Activated T-cell treated with anti-CD3 and anti-CD28 coated beads, Interleukin-2, amount 50 U/mL, for 1 hour (primary cell): Measurements from ENCODE around the gene ZNF593.

ENCODE experiments used
- DNase-seq: peaks from one replicate; pipeline ENCODE4 v3.0.0-alpha.2; 2020

Gene ZNF593

DNA sequence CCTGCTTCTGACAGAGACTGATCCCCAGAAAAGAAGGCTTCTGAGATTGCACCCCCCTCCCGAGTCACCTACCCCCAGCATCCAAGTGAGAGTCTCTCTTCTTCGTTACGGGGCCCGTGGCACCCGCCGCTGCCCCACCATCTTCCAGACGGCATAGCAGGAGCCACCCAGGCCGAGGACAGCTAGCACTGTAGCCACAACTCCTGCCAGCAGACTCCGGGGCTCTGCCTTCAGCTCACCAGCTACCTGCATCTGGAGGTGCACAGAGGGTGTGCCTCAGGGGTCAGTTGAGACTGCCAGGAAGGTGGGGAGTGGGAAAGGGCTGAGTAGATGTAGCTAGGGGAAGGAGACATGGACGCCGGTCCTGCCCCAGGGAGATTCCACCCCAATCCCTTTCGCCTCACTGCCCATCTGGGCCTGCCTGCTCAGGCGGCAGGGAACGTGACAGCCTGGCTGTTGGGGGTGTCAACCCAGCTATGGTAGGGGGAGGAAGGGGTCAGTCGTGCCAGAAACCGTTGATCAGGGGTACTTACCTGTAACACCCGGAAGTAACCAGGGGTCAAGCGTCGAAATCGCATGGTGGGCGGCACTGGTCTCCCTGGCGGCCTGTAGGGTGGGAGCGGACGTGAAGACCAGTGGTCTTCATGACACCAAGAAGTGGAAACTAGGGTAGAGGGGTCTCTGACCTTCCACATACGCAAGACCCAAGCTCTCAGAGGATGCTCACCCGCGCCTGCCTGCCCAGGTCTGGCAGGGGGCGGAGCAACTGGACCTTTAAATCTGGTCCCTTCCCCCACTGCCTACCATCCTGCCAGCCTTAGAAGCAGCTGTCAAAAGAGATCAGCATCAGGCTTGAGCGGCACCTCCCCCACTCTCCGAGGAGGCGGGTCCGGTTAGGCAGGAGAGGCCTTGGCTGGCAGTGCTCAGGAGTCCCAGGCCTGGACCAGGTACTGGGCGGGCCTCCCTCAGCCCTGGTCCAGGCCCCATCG is 1.7 kb downstream of the ZNF593 start, which contains the start of gene ZNF593OS:
TSS of gene ZNF593OS (minus strand) at position 749 of the 989 bp plus-strand sequence. CDS start at position 578, 171 bp downstream.
- no peak for DNase-seq

DNA sequence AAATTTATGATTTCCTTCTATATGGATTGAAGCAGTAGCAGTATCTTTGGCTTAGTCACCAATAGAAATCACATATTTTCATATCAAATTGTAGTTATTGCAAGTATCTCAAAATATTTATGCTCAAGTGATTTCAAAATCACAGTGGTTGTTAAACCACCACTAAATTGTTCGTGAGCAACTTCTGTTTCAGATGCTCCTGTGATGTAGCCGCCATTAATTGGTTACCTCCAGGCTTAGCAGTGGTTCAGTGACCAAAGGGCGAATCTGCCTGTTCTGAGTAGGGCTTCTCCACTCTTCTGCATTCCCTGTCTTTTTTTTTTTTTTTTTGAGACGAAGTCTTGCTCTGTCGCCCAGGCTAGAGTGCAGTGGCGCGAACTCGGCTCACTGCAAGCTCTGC is 5.6 kb downstream of the ZNF593 start:
- DNase-seq, result no peak

DNA sequence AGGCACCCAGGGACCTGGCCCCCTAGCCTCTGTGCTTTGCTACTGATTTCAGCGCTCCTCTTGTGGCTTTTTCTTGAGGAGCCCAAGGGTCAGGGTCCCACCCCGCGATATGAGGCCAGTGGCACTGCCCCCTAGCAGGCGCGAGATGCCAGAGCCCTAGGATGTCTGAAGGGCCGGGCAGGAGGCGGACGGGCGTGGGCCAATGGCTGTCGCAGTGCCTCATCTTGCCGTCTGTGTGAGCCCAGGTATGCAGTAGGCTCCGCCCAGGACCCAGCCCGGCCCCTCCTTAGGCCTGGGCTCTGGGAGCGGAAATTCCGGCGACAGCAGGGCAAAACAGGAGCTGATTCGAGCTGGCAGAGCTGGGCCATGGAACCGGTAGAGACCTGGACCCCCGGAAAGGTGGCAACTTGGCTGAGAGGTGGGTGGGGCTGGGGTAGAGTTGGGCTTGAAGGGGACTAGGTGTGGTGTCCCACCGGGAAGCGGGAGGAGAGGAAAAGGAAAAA is 7.5 kb downstream of the ZNF593 start, which contains the start of gene CNKSR1:
TSS of gene CNKSR1 (plus strand) at position 310 of the 503 bp plus-strand sequence. CDS start at position 367, 57 bp downstream.
- no peak for DNase-seq

DNA sequence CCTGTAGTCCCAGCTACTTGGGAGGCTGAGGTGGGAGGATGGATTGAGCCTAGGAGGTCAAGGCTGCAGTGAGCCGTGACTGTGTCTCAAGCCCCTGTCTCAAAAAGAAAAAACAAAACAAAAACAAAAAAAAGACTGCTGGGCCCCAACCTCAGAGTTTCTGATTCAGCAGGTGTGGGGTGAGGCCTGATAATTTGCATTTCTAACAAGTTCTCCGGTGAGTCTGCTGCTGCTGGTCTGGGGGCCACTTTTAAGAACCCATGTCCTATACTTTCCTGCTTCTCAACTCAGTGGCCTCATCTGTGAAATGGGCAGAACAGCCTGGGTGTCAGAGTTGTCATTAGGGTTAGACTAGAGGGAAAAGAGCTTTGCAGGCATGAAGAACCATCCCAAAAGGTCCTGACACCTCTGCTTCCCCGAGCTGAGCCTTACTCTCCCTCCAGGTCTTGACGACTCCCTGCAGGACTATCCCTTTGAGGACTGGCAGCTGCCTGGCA is 10.3 kb downstream of the ZNF593 start:
- DNase-seq, result no peak

DNA sequence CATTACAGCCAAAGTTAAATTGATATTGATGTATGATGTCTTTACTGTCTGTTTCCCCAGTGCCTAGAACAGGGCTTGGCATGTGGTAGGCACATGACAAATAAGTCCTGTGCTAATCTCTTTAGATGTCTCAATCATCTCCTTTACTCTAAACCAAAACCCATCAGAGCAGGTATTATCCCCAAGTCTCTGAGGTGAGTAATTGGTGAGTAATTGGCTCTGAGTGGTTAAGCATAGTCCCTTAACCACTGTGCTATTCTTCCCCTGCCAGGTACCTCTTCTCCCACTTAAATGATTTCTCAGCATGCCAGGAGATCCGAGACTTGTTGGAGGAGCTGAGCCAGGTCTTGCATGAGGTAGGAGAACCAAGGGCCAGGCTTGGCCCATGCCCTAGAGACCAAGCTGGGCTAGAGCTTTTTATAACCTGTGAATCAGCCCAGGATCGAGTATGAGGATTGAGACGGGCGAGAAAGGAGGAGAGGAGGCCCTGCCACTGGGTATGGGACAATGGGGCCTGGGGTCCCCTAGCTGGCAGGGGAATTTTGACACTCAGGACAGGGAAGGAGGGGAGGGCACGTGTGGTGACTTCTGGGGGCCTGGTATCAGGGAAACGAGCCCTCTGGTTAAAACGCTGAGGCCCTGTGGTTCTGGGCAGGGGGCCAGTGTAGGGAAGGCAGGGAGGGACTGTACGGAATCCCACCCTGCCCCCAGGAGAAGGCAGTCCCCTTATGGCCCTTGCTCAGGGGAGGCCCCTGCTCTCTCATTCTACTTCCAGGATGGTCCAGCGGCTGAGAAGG is 12.1 kb downstream of the ZNF593 start:
- no peak for DNase-seq

DNA sequence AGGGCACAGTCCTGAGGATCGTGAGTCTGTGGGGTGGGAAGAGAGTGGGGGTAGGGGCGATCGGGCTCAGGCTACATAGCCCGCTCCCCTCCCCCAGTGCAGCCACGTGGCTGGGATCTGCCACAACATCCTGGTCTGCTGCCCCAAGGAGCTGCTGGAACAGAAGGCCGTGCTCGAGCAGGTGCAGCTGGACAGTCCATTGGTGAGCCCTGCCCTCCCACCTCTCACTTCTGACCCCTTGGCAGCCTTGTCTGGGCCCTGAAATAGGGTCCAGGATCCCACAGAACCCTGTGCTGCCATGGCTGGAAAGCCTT is 12.6 kb downstream of the ZNF593 start:
- no peak for DNase-seq

DNA sequence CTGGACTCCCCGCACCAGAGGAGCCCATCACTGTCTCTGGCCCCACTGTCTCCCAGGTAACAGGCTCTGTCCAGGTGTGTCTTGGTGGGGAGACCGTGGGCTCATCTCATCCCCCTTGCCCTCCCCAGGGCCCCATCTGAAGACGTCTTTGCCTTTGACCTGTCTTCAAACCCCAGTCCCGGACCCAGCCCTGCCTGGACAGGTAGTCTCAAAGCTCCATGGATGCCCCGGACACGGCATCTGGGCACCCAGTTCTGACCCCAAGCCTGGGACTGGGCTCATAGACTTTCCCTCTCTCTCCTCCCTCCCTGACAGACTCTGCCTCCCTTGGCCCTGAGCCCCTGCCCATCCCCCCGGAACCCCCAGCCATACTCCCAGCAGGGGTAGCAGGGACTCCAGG is 14.4 kb downstream of the ZNF593 start:
- no peak for DNase-seq

- DNase-seq, result no peak
Measured at GRCh38 chr1:26184883-26185282, 15.2 kb downstream of the ZNF593 start.

GRCh38 chr1:26187882-26188281 is 18.2 kb downstream of the ZNF593 start:
- DNase-seq, result no peak

- DNase-seq, result no peak
Measured at GRCh38 chr1:26188477-26188876, 18.8 kb downstream of the ZNF593 start.

DNA sequence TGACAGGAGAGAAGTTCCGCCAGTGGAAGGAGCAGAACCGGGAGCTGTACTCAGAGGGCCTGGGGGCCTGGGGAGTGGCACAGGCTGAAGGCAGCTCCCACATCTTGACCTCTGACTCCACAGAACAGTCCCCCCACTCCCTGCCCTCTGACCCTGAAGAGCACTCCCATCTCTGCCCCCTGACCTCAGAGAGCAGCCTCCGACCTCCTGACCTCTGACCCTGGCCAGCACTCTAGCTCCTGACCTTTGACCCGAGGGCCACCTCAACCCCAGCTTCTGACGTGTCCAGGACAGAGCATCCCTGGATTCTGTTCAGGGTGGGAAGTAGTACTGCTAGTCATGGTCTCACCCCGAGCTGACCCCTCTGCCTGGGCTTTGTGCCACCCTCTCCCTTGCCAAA is 19.6 kb downstream of the ZNF593 start:
- no peak for DNase-seq

DNA sequence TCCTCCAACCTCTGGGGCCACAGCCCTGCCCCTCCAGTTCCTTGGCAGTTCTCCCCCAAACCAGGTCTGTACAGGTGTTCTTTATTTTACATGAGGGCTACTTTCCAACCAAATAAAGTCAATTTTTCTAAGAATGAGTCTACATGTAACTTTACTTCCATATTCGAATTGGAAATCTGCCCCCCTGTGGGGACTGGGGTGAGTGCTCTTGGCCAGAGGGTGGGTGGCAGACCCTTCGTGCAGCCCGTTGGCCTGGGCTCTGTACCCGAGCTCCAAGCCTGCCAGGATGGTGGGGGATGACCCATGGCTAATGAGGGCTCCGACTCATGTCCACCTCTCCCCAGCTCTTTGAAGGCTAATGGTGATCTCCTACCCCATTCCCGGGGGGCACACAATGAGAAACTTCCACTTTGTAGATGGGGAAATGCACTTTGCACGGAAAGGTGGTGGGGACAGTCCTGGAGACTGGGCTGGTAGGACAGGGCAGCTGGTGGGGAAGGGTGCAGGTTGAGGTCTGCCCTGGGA is 20.1 kb downstream of the ZNF593 start:
- DNase-seq, result no peak

- no peak for DNase-seq
Measured at GRCh38 chr1:26190373-26190987, 20.8 kb downstream of the ZNF593 start, which contains the start of gene CATSPER4. CATSPER4 (plus strand) TSS chr1:26190602; CDS start chr1:26190628, 26 bp downstream.

- no peak for DNase-seq
Measured at GRCh38 chr1:26191739-26192138, 22.0 kb downstream of the ZNF593 start.

DNA sequence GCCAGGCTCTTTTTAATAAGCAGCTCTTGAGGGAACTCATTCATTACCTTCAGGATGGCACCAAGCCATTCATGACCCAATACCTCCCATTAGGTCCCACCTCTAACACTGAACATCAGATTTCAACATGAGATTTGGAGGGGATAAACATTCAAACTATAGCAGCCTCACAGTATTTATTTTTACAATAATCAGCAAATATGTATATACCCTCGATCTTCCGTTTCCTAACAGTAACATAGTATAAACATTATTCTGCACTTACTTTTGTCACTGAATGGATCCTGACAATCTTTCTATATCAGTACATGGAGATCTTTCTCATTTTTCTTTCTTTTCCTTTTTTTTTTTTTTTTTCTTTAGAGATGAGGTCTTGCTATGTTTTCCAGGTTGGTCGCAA is 26.1 kb downstream of the ZNF593 start:
- no peak for DNase-seq

DNA sequence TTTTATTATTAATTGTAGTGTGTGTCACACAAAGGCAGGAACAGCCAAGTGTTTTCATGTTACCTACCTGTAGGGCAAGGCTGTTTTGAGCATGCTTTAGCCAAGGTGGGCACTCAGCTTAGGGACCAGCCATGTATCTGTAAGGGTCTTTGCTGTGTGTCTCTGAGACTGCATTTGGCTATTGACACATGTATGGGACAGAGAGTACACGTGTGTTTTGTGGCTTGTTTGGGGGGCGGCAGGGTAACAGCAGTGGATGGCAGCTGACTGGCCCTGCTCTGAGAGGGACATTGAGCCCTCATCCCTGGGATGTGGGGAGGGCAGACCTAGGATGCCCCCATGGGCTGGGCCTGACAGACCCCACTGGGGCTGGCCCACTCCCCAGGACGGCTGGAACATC is 27.6 kb downstream of the ZNF593 start:
- DNase-seq, result no peak

GRCh38 chr1:26197813-26198212 is 28.1 kb downstream of the ZNF593 start:
- no peak for DNase-seq

DNA sequence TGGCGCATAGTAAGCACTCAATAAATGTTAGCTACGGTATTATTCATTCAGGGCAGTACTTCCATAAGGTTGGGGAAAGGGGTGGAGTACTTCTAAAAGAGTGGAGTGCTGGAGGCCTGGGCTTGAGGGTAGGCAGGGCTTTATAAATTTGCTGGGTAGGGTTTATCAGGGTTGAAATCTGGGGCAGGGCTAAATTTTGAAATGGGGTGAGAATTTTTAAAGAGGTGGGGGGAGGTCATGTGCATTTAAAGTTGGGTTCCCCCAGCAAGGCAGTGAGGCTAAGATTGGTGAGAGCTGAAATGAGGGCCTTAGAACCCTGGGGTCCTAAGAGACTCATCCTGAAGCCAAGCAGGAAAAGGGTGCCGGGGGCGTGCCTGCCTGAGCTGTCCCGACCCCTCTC is 30.7 kb downstream of the ZNF593 start:
- DNase-seq, result no peak

DNA sequence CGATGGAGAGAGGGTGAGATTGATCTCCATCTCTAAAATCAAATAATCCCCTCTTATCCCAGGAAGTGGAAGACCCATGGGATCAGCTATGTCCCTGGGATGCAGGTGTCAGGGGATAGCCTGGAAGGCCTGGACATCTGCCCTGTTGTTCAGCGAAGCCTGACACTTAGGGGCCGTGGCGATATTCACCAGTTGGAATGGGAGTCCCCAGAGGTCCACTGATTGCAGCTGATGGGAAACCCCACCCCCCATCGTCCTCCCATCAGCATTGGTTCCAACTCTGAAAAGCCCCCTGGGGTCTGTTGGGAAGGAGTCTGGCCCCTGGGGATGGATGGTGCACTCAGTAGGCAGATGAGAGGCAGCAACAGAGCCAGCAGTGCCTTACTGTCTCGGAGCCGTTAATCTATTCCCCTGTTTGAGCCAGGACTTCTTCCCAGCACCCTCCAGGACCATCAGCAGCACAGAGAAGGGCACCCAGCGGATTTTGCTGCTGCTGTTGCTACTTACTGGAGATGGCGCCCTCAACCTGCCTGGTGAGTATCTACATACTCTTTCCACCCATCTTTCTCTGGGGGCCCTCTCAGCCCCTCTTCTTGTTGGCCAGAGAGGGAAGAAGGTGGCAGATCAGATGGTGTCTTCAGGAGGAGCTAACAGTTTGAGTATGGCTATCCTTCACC is 34.1 kb downstream of the ZNF593 start:
- DNase-seq, result no peak

GRCh38 chr1:26210147-26210870 is 40.6 kb downstream of the ZNF593 start:
- no peak for DNase-seq

DNA sequence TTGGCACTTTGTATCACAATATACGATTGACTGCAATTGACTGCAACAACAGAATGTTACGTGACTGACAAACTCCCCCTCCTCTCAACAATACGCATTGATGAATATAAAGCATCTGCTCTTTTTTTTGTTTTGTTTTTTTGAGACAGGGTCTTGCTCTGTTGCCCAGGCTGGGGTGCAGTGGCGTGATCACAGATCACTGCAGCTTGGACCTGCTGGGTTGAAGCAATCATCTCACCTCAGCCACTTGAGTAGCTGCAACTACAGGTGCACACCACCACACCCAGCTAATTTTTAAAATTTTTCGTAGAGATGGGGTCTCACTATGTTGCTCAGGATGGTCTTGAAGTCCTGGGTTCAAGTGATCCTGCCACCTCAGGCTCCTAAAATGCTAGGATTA is 43.0 kb downstream of the ZNF593 start:
- no peak for DNase-seq
